ENCODE data around the gene LRBA.

LRBA gene

DNA sequence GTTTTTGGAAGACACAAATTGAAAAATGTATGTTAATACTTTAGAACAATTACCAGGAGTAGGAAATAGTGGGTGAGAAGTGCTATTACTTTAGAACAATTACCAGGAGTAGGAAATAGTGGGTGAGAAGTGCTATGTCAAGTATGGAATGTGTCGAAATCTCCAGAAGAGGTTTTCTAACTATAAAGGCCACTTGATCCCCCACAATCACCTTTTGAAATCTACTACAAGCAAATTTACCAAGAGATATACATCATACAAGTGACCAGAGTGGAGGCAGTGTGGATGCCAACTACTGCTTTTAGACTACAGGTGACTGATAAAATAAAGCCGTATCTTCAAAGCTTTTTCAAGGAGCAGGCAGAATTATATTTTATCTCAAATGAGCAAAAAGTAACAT lies 390.1 kb downstream of the LRBA start:
- peaks cover 24% of the 10 kb centered on the region for H3K36me3 Mint-ChIP-seq (ENCODE audit: low read depth)
- peaks cover 9% of the 10 kb centered on the region for H3K9me3 Mint-ChIP-seq
- H3K27me3 Mint-ChIP-seq: no peaks in the 10 kb centered on the region
- no peaks in the 10 kb centered on the region for H3K4me1 Mint-ChIP-seq (ENCODE audit: low read depth)
- no peak overlapping the region for H3K4me3 Mint-ChIP-seq
- H3K27ac Mint-ChIP-seq: no peak overlapping the region

DNA sequence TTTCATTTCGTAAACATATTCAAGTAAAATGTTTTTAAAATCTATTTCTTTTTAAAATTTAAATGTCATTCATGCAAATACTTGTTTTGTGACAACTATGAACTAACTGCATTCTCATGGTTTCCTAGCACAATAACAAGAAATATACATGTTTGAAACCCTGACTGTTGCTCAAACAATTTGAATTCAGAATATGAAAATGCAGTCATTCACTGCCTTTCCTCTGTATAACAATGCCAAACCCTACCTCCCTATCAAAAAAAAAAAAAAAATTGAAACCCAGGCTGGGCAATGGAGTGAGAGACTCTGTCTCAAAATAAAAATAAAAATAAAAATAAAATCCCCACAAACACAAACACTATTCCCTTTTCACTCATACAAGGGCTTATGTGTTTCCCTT lies 391.0 kb downstream of the LRBA start:
- H3K27me3 Mint-ChIP-seq: no peaks in the 10 kb centered on the region

GRCh38 chr4:150619042-150619441 lies 396.0 kb downstream of the LRBA start:
- Mint-ChIP-seq H3K27me3 (no peaks in the 10 kb centered on the region), H3K36me3 (ENCODE audit: low read depth) (peaks cover 25% of the 10 kb centered on the region), H3K4me1 (ENCODE audit: low read depth) (no peaks in the 10 kb centered on the region), H3K4me3 (no peak overlapping the region), H3K9me3 (peaks cover 9% of the 10 kb centered on the region), H3K27ac (no peak overlapping the region)

More for the DNA sequence above, 391.0 kb downstream of the LRBA start:
- H3K4me3 Mint-ChIP-seq: no peak overlapping the region
- H3K27ac Mint-ChIP-seq: no peak overlapping the region
- H3K9me3 Mint-ChIP-seq: peaks cover 9% of the 10 kb centered on the region
- H3K36me3 Mint-ChIP-seq (ENCODE audit: low read depth): peaks cover 21% of the 10 kb centered on the region
- no peaks in the 10 kb centered on the region for H3K4me1 Mint-ChIP-seq (ENCODE audit: low read depth)

DNA sequence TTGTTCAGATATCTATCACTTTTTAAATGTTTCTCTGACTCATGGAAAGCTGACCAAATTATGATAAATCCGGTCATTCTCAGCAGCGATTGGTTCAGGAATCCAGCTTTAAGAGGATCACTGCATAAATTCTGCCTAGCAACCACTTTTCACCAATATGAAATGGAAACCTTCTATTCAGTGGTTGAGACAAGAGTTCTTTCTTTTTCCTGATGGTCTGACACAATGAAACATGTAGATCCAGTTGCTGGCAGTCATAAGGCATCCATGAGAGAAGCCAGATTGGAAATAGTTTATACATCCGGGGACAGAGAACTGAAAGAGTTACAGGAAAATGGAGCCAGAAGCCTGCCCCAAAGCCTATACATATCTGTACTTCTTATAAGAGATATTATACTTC lies 406.0 kb downstream of the LRBA start:
- H3K36me3 Mint-ChIP-seq (ENCODE audit: low read depth): peaks cover 19% of the 10 kb centered on the region
- H3K27ac Mint-ChIP-seq: no peak overlapping the region
- no peaks in the 10 kb centered on the region for H3K27me3 Mint-ChIP-seq
- H3K9me3 Mint-ChIP-seq: no peaks in the 10 kb centered on the region
- no peaks in the 10 kb centered on the region for H3K4me1 Mint-ChIP-seq (ENCODE audit: low read depth)
- no peak overlapping the region for H3K4me3 Mint-ChIP-seq

GRCh38 chr4:150600812-150601445 lies 414.2 kb downstream of the LRBA start:
- Mint-ChIP-seq H3K27ac (no peak overlapping the region), H3K9me3 (no peaks in the 10 kb centered on the region), H3K4me1 (ENCODE audit: low read depth) (no peaks in the 10 kb centered on the region)

GRCh38 chr4:150599547-150599946 lies 415.5 kb downstream of the LRBA start:
- no peaks in the 10 kb centered on the region for H3K9me3 Mint-ChIP-seq
- H3K36me3 Mint-ChIP-seq (ENCODE audit: low read depth): peaks cover 16% of the 10 kb centered on the region
- H3K27me3 Mint-ChIP-seq: no peaks in the 10 kb centered on the region
- no peak overlapping the region for H3K27ac Mint-ChIP-seq
- H3K4me1 Mint-ChIP-seq (ENCODE audit: low read depth): no peaks in the 10 kb centered on the region
- no peak overlapping the region for H3K4me3 Mint-ChIP-seq

More at GRCh38 chr4:150600812-150601445, 414.2 kb downstream of the LRBA start:
- Mint-ChIP-seq H3K36me3 (ENCODE audit: low read depth) (peaks cover 16% of the 10 kb centered on the region), H3K27me3 (no peaks in the 10 kb centered on the region), H3K4me3 (no peak overlapping the region)

DNA sequence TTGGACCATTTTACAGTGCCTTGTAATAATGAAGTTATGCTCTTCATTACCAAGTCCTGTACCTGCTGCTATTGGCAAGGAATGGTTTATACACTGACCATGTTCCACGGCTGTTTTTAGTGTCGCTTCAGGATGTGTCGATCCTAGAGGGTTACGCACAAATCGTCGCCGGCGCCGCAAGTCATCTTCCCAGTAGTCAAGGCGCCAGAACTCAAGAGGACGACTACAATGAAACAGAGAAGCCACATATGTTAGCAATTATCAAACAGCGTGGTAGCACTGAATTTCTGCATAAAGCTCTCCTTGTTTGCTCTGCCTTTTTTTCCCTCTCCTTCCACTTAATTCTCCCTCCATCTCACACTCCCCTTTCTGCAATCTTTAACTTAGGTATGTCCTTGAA lies 416.2 kb downstream of the LRBA start:
- H3K36me3 Mint-ChIP-seq (ENCODE audit: low read depth): peaks cover 16% of the 10 kb centered on the region
- no peak overlapping the region for H3K4me3 Mint-ChIP-seq
- H3K9me3 Mint-ChIP-seq: no peaks in the 10 kb centered on the region
- H3K4me1 Mint-ChIP-seq (ENCODE audit: low read depth): no peaks in the 10 kb centered on the region
- no peaks in the 10 kb centered on the region for H3K27me3 Mint-ChIP-seq
- H3K27ac Mint-ChIP-seq: no peak overlapping the region

- H3K9me3 Mint-ChIP-seq: no peaks in the 10 kb centered on the region
- H3K36me3 Mint-ChIP-seq (ENCODE audit: low read depth): peaks cover 24% of the 10 kb centered on the region
- no peak overlapping the region for H3K4me3 Mint-ChIP-seq
- H3K27ac Mint-ChIP-seq: no peak overlapping the region
- H3K4me1 Mint-ChIP-seq (ENCODE audit: low read depth): no peaks in the 10 kb centered on the region
- H3K27me3 Mint-ChIP-seq: no peaks in the 10 kb centered on the region
Measured at GRCh38 chr4:150593996-150594395, 421.1 kb downstream of the LRBA start.

DNA sequence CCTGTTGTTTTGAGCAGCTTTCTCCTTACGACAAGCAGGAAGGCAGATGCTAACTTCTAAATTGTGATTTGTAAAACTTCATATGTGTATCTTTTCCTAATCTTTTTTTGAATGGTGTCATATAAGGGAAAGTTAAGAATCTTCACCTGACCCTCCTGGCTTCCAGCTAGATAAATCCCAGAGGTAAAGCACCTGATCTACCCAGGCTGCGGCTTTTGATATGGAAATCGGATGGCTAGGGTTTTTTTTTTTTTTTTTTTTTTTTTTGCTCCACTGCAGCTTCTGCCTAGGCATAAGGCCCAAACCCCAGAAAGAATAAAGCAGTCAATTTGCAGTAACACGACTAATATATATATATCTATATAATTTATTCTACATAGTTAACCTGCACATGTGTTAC lies 423.2 kb downstream of the LRBA start:
- no peaks in the 10 kb centered on the region for H3K4me1 Mint-ChIP-seq (ENCODE audit: low read depth)
- no peak overlapping the region for H3K4me3 Mint-ChIP-seq
- H3K36me3 Mint-ChIP-seq (ENCODE audit: low read depth): peaks cover 24% of the 10 kb centered on the region
- H3K27me3 Mint-ChIP-seq: no peaks in the 10 kb centered on the region
- H3K9me3 Mint-ChIP-seq: no peaks in the 10 kb centered on the region
- H3K27ac Mint-ChIP-seq: no peak overlapping the region

DNA sequence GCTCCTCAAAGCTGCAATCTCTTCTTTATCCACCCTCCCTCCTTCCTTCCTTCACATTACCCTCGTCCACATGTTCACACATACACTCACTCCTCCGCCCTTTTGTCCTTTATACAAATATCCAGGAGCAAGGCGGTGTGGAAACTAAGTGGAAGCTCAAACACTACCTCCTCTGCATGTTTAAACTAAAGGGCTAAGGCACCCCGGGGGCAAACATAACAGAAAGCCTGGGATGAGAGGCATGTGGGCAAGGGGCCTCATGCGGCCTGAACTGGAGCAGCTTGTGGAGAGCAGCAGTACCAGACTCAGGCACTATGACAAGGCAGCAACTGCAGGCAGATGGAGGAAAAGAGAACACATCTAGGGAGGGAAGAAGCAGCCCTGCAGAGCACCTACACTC lies 423.7 kb downstream of the LRBA start:
- H3K9me3 Mint-ChIP-seq: no peaks in the 10 kb centered on the region
- no peak overlapping the region for H3K27ac Mint-ChIP-seq
- peaks cover 28% of the 10 kb centered on the region for H3K36me3 Mint-ChIP-seq (ENCODE audit: low read depth)
- no peaks in the 10 kb centered on the region for H3K27me3 Mint-ChIP-seq
- H3K4me1 Mint-ChIP-seq (ENCODE audit: low read depth): no peaks in the 10 kb centered on the region
- H3K4me3 Mint-ChIP-seq: no peak overlapping the region

DNA sequence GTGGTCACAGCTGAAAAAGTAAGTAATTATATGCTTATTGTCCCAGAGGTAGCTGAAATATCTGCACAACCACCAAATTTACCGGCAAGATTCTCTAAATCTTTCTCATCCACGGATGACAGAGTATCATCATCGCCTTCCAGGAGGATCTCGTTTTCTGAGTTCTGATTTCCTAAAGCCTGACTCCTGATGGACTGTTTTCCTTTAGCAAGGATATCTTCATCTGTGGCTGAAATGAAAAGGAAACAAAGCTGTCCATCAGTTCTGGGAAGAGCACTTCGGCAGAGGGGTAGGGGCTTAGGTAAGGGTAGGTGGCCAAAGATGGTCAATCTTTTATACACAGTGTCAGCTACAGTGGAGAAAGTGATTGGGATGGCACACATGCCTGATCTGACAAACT lies 424.5 kb downstream of the LRBA start:
- Mint-ChIP-seq H3K4me1 (ENCODE audit: low read depth) (no peaks in the 10 kb centered on the region), H3K36me3 (ENCODE audit: low read depth) (peaks cover 34% of the 10 kb centered on the region), H3K9me3 (no peaks in the 10 kb centered on the region)

DNA sequence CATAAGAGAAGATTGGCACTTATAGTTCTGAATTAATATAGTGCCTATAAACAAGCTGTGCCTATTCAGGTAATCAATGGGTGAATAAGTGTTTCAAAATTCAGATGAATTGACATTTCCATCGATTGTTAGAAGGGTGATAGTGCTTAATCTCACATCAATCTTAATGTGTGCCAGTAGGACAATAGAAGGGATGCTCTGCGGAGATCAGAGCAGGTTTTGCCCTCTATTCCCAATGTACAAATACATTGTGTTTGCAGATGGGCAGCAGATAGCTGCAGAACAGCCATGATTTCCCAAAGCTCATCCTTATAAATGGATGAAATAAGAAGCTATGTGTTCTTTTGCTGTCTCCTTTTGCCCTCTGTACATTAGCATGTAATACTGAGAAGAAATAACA lies 425.9 kb downstream of the LRBA start:
- Mint-ChIP-seq H3K27ac (no peak overlapping the region), H3K36me3 (ENCODE audit: low read depth) (peaks cover 45% of the 10 kb centered on the region), H3K9me3 (no peaks in the 10 kb centered on the region), H3K4me1 (ENCODE audit: low read depth) (no peaks in the 10 kb centered on the region), H3K27me3 (no peaks in the 10 kb centered on the region), H3K4me3 (no peak overlapping the region)

More for the DNA sequence above, 424.5 kb downstream of the LRBA start:
- Mint-ChIP-seq H3K4me3 (no peak overlapping the region), H3K27ac (no peak overlapping the region), H3K27me3 (no peaks in the 10 kb centered on the region)

- H3K27ac Mint-ChIP-seq: no peak overlapping the region
- H3K36me3 Mint-ChIP-seq (ENCODE audit: low read depth): peaks cover 54% of the 10 kb centered on the region
- no peaks in the 10 kb centered on the region for H3K4me1 Mint-ChIP-seq (ENCODE audit: low read depth)
- no peak overlapping the region for H3K4me3 Mint-ChIP-seq
- H3K27me3 Mint-ChIP-seq: no peaks in the 10 kb centered on the region
- H3K9me3 Mint-ChIP-seq: no peaks in the 10 kb centered on the region
Measured at GRCh38 chr4:150588316-150588715, 426.8 kb downstream of the LRBA start.

DNA sequence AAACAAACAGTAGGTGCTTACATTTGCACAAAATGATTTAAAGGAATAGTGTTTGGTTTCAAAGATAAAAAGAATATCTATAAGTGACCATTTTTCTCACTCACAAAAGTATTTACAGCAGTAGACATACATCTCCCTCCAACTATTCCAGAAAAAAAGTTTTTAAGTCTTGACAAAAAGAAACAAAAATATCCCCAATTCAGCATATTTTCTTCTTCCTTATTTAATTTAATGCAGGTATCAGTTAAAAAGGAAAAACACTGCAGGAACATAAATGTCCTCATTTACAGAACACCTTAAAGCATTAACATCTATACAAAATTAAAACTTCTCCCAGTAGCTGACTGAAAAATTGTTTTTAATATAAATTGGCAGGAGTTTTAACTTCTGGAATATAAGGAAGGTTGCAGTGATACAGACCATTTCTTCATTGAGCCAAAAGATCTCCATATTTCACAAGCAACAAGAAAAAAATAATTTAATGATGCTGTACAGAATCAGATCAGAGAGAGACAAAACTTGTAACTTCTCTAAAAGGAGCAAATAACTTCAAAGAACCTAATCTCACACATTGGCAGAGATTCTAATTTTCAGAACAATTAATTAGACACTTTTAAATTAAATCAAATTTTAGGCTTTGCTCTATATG lies 428.8 kb downstream of the LRBA start:
- H3K27ac Mint-ChIP-seq: no peak overlapping the region
- H3K4me3 Mint-ChIP-seq: no peak overlapping the region
- H3K27me3 Mint-ChIP-seq: no peaks in the 10 kb centered on the region
- no peaks in the 10 kb centered on the region for H3K9me3 Mint-ChIP-seq
- H3K36me3 Mint-ChIP-seq (ENCODE audit: low read depth): peaks cover 74% of the 10 kb centered on the region
- no peaks in the 10 kb centered on the region for H3K4me1 Mint-ChIP-seq (ENCODE audit: low read depth)

DNA sequence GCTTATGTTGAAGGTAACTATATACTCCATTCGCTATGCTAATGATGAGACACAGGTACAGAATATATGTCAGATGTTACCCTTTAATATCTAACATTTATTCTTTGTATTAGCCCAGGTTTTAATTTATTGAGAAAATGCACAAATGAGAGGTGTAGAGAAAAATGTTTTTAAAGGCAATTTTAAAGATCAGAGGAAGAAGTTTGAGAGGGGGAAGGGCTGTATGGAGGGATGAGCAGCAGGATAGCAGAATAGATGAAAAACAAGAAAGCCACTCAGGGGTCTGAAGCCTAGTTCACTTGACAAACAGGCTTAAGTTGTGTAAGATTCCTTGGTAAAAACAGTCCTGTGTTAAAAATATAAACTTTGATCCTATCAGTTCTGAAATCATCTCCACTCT lies 429.5 kb downstream of the LRBA start:
- no peak overlapping the region for H3K4me3 Mint-ChIP-seq
- H3K4me1 Mint-ChIP-seq (ENCODE audit: low read depth): no peaks in the 10 kb centered on the region
- peaks cover under 1% of the 10 kb centered on the region for H3K9me3 Mint-ChIP-seq
- peaks cover 77% of the 10 kb centered on the region for H3K36me3 Mint-ChIP-seq (ENCODE audit: low read depth)
- H3K27me3 Mint-ChIP-seq: no peaks in the 10 kb centered on the region
- H3K27ac Mint-ChIP-seq: no peak overlapping the region
